ENCODE data around the gene RUNX3.

The RUNX3 gene

GRCh38 chr1:24961961-24962861 is 32.1 kb upstream of the RUNX3 start:
- TF ChIP-seq CTCF (IDR thresholded peaks at IDR 0.05; ENCODE audit: control insufficient read depth, insufficient read depth, low read depth, low read length, missing control alignments) = no peak
- DNase-seq (ENCODE audit: low read depth) = no peak
- H3K4me3 ChIP-seq (ENCODE audit: control insufficient read depth, low read depth, low read length) = no peak overlapping the region

DNA sequence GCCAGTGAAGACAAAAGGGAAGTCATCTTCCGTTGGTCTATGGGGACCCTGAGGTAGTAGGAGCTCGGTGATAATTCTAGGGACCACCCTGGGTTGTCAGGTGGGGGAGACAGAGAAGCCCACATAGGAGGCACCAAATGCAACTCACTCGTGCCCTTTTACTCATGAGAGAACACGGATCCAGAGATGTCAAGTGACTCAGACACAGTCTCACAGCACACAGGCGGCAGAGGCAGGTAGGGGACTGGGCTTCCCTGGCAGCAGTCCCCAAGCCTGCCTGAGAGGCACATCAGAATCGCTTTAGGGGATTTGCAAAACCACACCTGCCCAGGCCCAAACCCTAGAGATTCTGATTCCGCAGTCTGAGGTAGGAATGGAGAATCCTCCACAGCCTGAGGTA is 31.3 kb upstream of the RUNX3 start:
- H3K4me3 ChIP-seq (ENCODE audit: control insufficient read depth, low read depth, low read length) = no peak overlapping the region
- no peak for DNase-seq (ENCODE audit: low read depth)
- no peak for TF ChIP-seq CTCF (IDR thresholded peaks at IDR 0.05; ENCODE audit: control insufficient read depth, insufficient read depth, low read depth, low read length, missing control alignments)

DNA sequence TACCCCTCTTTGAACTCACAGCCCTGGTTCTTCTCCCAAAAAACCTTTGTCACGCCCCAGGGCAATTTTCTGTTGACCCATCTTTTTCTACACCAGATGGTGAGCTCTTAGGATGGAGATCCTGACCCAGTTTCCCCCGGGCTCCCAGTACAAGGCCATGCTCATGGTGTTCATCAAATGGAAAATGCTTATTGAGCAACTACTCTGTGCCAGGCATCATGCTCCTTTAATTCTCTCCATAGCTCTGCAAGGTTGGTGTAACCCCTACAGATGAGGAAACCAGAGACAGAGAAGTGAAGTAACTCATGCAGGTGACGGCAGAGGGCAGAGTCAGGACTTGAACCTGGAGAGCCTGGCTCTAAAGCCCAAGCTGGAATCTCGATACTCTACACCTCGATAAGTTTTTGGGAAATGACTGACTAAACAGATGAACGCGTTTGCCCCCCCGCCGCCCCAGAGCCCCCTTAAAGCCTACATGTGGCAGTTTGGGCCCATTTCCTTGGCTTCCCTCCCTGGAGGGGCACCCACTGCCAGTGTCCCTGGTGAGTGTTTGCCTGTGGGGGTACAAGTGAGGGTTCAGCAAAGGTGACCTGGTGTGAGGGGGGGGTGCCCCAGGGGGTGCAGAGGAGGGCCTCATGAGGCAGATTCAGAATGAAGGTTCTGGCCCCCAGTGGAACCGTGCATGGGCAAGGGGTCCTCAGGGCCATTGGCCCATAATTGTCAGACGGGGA is 30.2 kb upstream of the RUNX3 start:
- no peak for TF ChIP-seq CTCF (IDR thresholded peaks at IDR 0.05; ENCODE audit: control insufficient read depth, insufficient read depth, low read depth, low read length, missing control alignments)
- DNase-seq (ENCODE audit: low read depth) = no peak
- H3K4me3 ChIP-seq (ENCODE audit: control insufficient read depth, low read depth, low read length) = no peak overlapping the region

DNA sequence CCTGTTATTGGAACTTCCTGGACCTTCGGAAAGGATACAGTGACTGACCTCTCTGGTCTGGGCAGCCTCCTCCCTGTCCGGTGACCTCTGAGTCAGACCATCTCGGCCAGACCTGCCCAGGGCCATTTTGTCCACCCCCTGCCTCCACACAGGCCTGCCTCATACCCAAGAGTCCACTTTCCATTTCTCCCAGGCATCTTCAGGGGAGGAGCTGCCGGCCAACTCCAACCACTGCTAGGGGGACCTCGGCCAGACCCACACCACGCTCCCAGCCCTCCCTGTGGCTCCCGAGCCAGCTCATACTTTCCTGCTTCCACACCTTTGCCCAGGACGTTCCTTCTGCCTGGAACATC is 29.5 kb upstream of the RUNX3 start:
- DNase-seq (ENCODE audit: low read depth) = no peak
- H3K4me3 ChIP-seq (ENCODE audit: control insufficient read depth, low read depth, low read length) = no peak overlapping the region
- no peak for TF ChIP-seq CTCF (IDR thresholded peaks at IDR 0.05; ENCODE audit: control insufficient read depth, insufficient read depth, low read depth, low read length, missing control alignments)

GRCh38 chr1:24958766-24959622 is 28.9 kb upstream of the RUNX3 start:
- no peak for DNase-seq (ENCODE audit: low read depth)
- no peak overlapping the region for H3K4me3 ChIP-seq (ENCODE audit: control insufficient read depth, low read depth, low read length)
- TF ChIP-seq CTCF (IDR thresholded peaks at IDR 0.05; ENCODE audit: control insufficient read depth, insufficient read depth, low read depth, low read length, missing control alignments) = no peak

Measured in AG09309 (cell line).